Measurements from ENCODE around the gene MORF4L1. TPM values are rescaled to one million over a fixed set of nuclear protein-coding genes. Genes with fewer than 3 reads are reported as not detected.
A peak's percentile ranks its signal among the peaks of the same experiment; 100 is the strongest.
"Not testable (repeated sequence)": the region's sequence is repeated elsewhere in the genome, so short reads cannot be mapped to it uniquely, and the experiment has no call there.

The MORF4L1 gene
- 428 and 483 TPM in 2 replicates for total RNA-seq (2014; rRNA removed; shearing (Covaris generic))

DNA sequence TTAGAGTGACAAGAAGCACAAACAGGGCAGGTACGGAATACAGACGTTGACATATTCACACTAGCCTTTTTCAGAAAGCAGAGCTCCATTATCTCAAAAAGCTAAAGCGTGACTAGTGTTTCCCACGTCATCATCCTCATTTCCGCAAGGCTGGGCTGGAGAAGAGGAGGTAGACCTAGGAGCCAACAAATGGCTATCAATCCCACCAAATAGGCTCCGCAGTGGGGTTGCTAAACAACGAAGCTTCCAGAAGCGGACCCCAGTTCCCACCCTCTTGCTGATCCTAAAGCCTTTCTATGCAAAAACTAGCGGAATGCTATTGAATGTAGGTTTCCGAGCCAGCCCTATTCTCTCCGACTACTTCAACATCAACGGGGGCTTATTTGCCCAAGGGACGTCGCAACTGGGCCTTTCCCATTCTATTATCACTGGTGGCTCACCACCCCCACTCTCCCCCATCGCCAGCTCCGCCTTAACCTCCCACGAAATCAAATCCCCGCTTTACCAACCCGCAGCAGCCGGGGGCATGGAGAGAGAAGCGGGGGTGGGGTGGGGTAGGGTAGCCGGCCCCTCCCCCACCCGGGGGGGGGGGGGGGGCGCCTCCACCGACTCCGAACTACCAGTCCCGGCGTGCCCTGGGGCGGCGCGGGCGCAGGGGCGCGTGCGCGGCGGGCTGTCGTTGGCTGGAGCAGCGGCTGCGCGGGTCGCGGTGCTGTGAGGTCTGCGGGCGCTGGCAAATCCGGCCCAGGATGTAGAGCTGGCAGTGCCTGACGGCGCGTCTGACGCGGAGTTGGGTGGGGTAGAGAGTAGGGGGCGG lies at the start of gene MORF4L1:
MORF4L1 (plus strand) TSS at position 736 of the 817 bp plus-strand sequence. CDS start 128 bp downstream, outside the sequence.
- H3K27me3 ChIP-seq (replicated peaks), result no peaks in the 10 kb centered on the region
- no peaks in the 10 kb centered on the region for H3K9me3 ChIP-seq (replicated peaks)
- H3K4me3 ChIP-seq, result peak within 1 kb of the TSS; percentile 98
- H3K4me1 ChIP-seq (replicated peaks), result peaks cover 13% of the 10 kb centered on the region
- H3K27ac ChIP-seq, result peak within 1 kb of the TSS; percentile 100
- DNase-seq (ENCODE audit: low read depth in 1 of 2, low spot score in 2 of 2), result peak; percentile 82 to 97
- H3K36me3 ChIP-seq, result peaks cover 15% of the 10 kb centered on the region

GRCh38 chr15:78828920-78829319 lies 43.8 kb upstream of the MORF4L1 start:
- Histone ChIP-seq H3K27me3 (replicated peaks) (no peaks in the 10 kb centered on the region), H3K9me3 (replicated peaks) (no peaks in the 10 kb centered on the region), H3K27ac (no peak overlapping the region), H3K36me3 (no peaks in the 10 kb centered on the region), H3K4me1 (replicated peaks) (no peaks in the 10 kb centered on the region), H3K4me3 (no peak overlapping the region)
- DNase-seq (ENCODE audit: low read depth in 1 of 2, low spot score in 2 of 2), result no peak

- Histone ChIP-seq H3K4me1 (replicated peaks) (no peaks in the 10 kb centered on the region), H3K36me3 (no peaks in the 10 kb centered on the region), H3K4me3 (no peak overlapping the region), H3K27me3 (replicated peaks) (no peaks in the 10 kb centered on the region), H3K27ac (no peak overlapping the region), H3K9me3 (replicated peaks) (no peaks in the 10 kb centered on the region)
- DNase-seq (ENCODE audit: low read depth in 1 of 2, low spot score in 2 of 2), result no peak
Observed at GRCh38 chr15:78830514-78831228, 42.0 kb upstream of the MORF4L1 start.

DNA sequence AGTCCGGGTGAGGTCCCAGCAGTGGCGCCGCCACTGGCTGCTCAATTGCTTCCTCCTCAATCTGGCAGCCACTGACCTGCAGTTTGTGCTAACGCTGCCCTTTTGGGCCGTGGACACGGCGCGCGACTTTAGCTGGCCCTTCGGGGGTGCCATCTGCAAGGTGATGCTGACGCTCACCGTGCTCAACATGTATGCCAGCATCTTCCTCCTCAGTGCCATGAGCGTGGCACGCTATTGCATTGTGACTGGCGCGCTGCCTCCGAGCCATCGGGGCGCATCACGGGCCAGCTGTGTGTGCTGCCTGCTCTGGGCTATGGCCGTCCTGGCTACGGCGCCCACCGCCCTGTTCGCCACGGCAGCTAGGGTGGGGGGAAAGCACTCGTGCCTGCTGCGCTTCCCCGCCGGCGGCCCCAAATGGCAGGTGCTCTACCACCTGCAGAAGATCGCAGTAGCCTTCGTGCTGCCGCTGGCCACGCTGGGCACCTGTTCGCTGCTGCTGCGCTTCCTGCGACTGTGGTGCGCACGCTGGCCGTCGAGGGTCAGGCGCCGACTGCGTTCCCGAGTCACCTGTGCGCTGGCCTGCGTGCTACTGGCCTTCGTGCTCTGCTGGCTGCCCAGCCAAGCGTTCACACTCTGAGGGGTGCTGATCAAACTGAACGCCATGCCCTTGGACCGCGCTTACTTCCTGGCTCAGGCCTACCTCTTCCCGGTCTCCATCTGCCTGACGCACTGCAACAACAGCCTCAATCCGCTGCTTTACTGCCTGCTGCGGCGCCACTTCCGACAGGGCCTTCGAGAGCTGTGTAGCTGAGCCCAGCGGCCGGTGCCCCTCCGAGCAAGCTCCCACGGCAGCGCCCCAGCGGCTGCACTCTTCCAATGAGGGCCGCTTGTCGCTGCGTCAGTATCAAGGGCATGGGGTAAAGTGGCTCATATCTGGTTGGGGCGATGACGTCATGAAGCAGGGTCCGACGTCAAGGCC lies 41.2 kb upstream of the MORF4L1 start:
- H3K36me3 ChIP-seq, result no peaks in the 10 kb centered on the region
- H3K27ac ChIP-seq, result no peak overlapping the region
- no peak for DNase-seq (ENCODE audit: low read depth in 1 of 2, low spot score in 2 of 2)
- H3K4me1 ChIP-seq (replicated peaks), result no peaks in the 10 kb centered on the region
- H3K9me3 ChIP-seq (replicated peaks), result no peaks in the 10 kb centered on the region
- no peaks in the 10 kb centered on the region for H3K27me3 ChIP-seq (replicated peaks)
- no peak overlapping the region for H3K4me3 ChIP-seq

GRCh38 chr15:78836333-78836732 lies 36.4 kb upstream of the MORF4L1 start:
- DNase-seq (ENCODE audit: low read depth in 1 of 2, low spot score in 2 of 2), result no peak
- Histone ChIP-seq H3K4me3 (no peak overlapping the region), H3K36me3 (no peaks in the 10 kb centered on the region), H3K4me1 (replicated peaks) (no peaks in the 10 kb centered on the region), H3K27ac (no peak overlapping the region), H3K9me3 (replicated peaks) (no peaks in the 10 kb centered on the region), H3K27me3 (replicated peaks) (no peaks in the 10 kb centered on the region)

GRCh38 chr15:78837131-78837530 lies 35.6 kb upstream of the MORF4L1 start:
- Histone ChIP-seq H3K27me3 (replicated peaks) (no peaks in the 10 kb centered on the region), H3K36me3 (no peaks in the 10 kb centered on the region), H3K4me3 (no peak overlapping the region), H3K27ac (no peak overlapping the region), H3K4me1 (replicated peaks) (no peaks in the 10 kb centered on the region), H3K9me3 (replicated peaks) (no peaks in the 10 kb centered on the region)
- no peak for DNase-seq (ENCODE audit: low read depth in 1 of 2, low spot score in 2 of 2)

GRCh38 chr15:78837543-78837942 lies 35.1 kb upstream of the MORF4L1 start:
- no peaks in the 10 kb centered on the region for H3K36me3 ChIP-seq
- H3K4me3 ChIP-seq, result no peak overlapping the region
- no peaks in the 10 kb centered on the region for H3K9me3 ChIP-seq (replicated peaks)
- no peak for DNase-seq (ENCODE audit: low read depth in 1 of 2, low spot score in 2 of 2)
- no peak overlapping the region for H3K27ac ChIP-seq
- H3K27me3 ChIP-seq (replicated peaks), result no peaks in the 10 kb centered on the region
- no peaks in the 10 kb centered on the region for H3K4me1 ChIP-seq (replicated peaks)

GRCh38 chr15:78838489-78838888 lies 34.2 kb upstream of the MORF4L1 start:
- H3K9me3 ChIP-seq (replicated peaks), result no peaks in the 10 kb centered on the region
- H3K27me3 ChIP-seq (replicated peaks), result no peaks in the 10 kb centered on the region
- H3K27ac ChIP-seq, result no peak overlapping the region
- H3K4me3 ChIP-seq, result no peak overlapping the region
- H3K4me1 ChIP-seq (replicated peaks), result no peaks in the 10 kb centered on the region
- no peaks in the 10 kb centered on the region for H3K36me3 ChIP-seq
- no peak for DNase-seq (ENCODE audit: low read depth in 1 of 2, low spot score in 2 of 2)

DNA sequence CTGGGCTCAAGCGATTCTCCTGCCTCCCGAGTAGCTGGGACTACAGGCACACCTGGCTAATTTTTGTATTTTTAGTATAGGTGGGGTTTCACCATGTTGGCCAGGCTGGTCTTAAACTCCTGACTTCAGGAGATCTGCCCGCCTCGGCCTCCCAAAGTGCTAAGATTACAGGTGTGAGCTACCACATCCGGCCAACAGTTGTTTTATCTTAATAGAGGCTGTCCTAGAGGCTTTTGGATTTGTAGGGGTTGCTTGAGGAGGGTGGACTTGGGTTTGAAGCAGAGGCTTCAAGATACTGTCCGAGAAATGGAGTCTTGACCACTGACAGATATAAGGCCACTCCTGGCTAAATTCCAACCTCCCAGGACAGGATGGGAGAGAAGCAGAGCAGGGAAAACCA lies 33.5 kb upstream of the MORF4L1 start:
- H3K4me1 ChIP-seq (replicated peaks); DNase-seq (ENCODE audit: low read depth in 1 of 2, low spot score in 2 of 2); H3K9me3 ChIP-seq (replicated peaks): not testable (repeated sequence)

GRCh38 chr15:78840661-78841375 lies 31.9 kb upstream of the MORF4L1 start:
- Histone ChIP-seq H3K27ac (no peak overlapping the region), H3K4me3 (no peak overlapping the region), H3K4me1 (replicated peaks) (no peaks in the 10 kb centered on the region), H3K36me3 (no peaks in the 10 kb centered on the region), H3K9me3 (replicated peaks) (no peaks in the 10 kb centered on the region), H3K27me3 (replicated peaks) (no peaks in the 10 kb centered on the region)
- DNase-seq (ENCODE audit: low read depth in 1 of 2, low spot score in 2 of 2), result no peak

More for the DNA sequence above, 33.5 kb upstream of the MORF4L1 start:
- H3K27ac ChIP-seq; H3K27me3 ChIP-seq (replicated peaks); H3K36me3 ChIP-seq; H3K4me3 ChIP-seq: not testable (repeated sequence)

DNA sequence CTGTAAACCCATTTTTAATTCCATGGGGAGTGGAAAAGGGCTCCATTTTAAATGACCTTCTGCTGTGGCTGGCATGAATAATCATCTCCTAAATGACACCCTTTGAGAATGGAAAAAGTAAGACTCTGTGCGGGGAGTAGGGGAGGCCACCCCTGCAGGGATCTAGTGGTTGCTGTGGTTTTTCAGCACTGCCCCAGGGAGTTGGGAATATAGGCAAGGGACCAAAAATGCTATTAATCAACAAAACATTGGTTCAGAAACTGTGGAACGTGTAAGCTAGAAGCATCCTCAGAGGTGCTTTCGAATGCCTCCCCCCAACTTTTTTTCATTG lies 31.3 kb upstream of the MORF4L1 start:
- Histone ChIP-seq H3K36me3 (no peaks in the 10 kb centered on the region), H3K27me3 (replicated peaks) (no peaks in the 10 kb centered on the region), H3K27ac (no peak overlapping the region), H3K9me3 (replicated peaks) (no peaks in the 10 kb centered on the region), H3K4me1 (replicated peaks) (no peaks in the 10 kb centered on the region), H3K4me3 (no peak overlapping the region)
- no peak for DNase-seq (ENCODE audit: low read depth in 1 of 2, low spot score in 2 of 2)

- H3K36me3 ChIP-seq, result no peaks in the 10 kb centered on the region
- DNase-seq (ENCODE audit: low read depth in 1 of 2, low spot score in 2 of 2), result no peak
- H3K4me3 ChIP-seq, result no peak overlapping the region
- H3K27me3 ChIP-seq (replicated peaks), result no peaks in the 10 kb centered on the region
- H3K4me1 ChIP-seq (replicated peaks), result no peaks in the 10 kb centered on the region
- H3K27ac ChIP-seq, result no peak overlapping the region
- no peaks in the 10 kb centered on the region for H3K9me3 ChIP-seq (replicated peaks)
Observed at GRCh38 chr15:78841891-78842290, 30.8 kb upstream of the MORF4L1 start.

DNA sequence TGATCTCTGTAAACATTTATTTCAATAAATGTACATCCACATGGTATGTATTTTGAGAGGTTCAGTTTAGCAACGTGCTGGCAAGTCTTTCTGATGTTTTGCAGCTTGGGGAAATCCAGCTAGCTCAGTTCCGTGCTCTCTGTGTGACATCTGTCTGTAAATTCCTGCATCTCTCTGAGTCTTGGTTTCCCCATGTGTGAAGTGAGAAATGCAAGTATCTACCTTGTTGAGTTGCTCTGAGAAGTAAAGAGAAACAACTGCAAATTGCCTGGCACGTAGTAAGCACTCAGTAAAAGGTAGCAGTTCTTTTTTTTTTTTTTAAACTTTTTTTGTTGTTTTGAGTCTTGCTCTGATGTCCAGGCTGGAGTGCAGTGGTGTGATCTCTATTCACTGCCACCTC lies 30.2 kb upstream of the MORF4L1 start:
- Histone ChIP-seq H3K27me3 (replicated peaks) (no peaks in the 10 kb centered on the region), H3K9me3 (replicated peaks) (no peaks in the 10 kb centered on the region), H3K4me3 (no peak overlapping the region), H3K36me3 (no peaks in the 10 kb centered on the region), H3K27ac (no peak overlapping the region), H3K4me1 (replicated peaks) (no peaks in the 10 kb centered on the region)
- no peak for DNase-seq (ENCODE audit: low read depth in 1 of 2, low spot score in 2 of 2)

Measured in SJSA1 (cell line).